GM21360 (cell line): Measurements from ENCODE around the gene ZBTB39.
"Not testable (repeated sequence)": the region's sequence is repeated elsewhere in the genome, so short reads cannot be mapped to it uniquely, and the experiment has no call there.

Experiments
- ATAC-seq: cut with Tn5 transposase; IDR thresholded peaks from one replicate; pipeline ENCODE4 v1.9.1; 2021; ENCODE audit warnings: mild to moderate bottlenecking, moderate library complexity; ENCODE audit not compliant: unreplicated experiment

ZBTB39 gene

GRCh38 chr12:57001448-57001906 lies 4.9 kb downstream of the ZBTB39 start:
- no peak for ATAC-seq

- no peak for ATAC-seq
Measured at GRCh38 chr12:57000393-57000792, 6.0 kb downstream of the ZBTB39 start.

- ATAC-seq, result no peak
Measured at GRCh38 chr12:56999456-56999855, 6.9 kb downstream of the ZBTB39 start.

- ATAC-seq, result peak; percentile 74
Measured at GRCh38 chr12:56998981-56999380, 7.4 kb downstream of the ZBTB39 start.

- no peak for ATAC-seq
Measured at GRCh38 chr12:56998316-56998715, 8.0 kb downstream of the ZBTB39 start.

DNA sequence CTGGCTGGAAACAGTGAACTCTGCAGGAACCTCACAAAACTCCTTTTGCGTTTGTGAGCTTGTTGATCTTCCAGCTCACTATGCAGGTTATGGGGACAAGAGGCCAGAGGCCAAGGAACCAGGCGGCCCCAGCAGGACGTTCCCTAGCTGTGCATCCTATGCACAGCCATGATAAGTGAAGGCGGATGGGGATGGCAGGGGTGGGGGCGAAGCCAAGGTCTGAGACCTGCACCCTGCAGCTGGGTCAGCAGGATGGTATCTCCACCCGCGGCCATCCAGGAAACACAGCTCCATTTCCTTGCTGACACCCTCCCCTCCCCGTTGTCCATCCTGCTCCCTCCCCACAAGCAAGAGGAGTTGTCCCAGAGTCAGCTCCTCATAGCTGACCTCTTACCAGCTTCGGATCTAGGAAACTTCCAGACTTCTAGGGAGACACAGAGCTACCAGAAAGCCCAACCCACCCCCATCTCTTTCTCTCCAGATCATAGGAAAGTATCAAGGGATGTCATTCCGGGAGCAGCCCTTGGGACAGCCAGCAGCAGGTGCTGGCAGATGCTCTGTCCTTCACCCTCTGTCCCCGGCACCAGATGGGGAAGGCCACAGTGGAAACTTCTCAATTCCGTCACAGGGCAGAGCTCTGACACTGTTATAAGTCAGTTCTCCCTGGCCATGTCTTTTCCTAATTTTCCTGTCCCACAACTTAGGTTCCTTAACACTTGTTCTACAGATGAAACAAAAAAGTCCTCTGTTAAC lies 9.4 kb downstream of the ZBTB39 start:
- no peak for ATAC-seq

DNA sequence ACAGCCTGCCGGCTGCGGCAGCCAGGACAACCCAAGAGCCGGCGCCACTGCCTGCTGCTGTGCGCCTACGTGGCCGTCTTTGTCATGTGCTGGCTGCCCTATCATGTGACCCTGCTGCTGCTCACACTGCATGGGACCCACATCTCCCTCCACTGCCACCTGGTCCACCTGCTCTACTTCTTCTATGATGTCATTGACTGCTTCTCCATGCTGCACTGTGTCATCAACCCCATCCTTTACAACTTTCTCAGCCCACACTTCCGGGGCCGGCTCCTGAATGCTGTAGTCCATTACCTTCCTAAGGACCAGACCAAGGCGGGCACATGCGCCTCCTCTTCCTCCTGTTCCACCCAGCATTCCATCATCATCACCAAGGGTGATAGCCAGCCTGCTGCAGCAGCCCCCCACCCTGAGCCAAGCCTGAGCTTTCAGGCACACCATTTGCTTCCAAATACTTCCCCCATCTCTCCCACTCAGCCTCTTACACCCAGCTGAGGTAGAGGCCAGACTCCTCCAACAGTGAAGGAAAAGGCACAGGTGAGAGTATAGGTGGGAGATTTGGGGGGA lies 10.3 kb downstream of the ZBTB39 start:
- ATAC-seq, result no peak

DNA sequence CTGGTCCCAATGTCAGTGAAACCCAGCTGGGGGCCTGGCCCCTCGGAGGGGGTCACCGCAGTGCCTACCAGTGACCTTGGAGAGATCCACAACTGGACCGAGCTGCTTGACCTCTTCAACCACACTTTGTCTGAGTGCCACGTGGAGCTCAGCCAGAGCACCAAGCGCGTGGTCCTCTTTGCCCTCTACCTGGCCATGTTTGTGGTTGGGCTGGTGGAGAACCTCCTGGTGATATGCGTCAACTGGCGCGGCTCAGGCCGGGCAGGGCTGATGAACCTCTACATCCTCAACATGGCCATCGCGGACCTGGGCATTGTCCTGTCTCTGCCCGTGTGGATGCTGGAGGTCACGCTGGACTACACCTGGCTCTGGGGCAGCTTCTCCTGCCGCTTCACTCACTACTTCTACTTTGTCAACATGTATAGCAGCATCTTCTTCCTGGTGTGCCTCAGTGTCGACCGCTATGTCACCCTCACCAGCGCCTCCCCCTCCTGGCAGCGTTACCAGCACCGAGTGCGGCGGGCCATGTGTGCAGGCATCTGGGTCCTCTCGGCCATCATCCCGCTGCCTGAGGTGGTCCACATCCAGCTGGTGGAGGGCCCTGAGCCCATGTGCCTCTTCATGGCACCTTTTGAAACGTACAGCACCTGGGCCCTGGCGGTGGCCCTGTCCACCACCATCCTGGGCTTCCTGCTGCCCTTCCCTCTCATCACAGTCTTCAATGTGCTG lies 11.0 kb downstream of the ZBTB39 start:
- ATAC-seq, result no peak

DNA sequence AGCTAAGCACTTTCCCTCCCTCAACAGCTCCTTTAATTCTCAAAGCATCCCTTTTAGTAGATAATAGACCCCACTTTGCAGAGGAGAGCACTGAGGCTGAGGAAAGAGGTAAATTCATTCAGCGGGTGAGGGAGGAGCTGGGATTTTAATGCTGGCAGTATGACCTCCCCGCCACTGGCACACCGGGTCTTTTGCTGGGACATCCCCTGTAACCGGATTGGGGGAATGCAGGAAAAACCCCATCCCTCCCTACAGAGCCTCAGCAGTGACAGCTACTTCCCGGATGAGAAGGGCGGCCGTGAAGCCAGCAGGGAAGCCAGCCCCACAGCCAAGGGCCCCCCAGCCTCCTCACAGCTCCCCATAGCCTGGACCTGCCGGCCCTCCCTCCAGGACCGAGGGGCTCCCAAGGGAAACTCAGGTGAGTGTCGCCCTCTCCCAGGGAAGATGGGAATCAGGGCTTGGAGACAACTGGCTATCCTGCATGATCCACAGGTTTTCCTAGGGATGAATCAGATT lies 12.1 kb downstream of the ZBTB39 start:
- ATAC-seq, result no peak

DNA sequence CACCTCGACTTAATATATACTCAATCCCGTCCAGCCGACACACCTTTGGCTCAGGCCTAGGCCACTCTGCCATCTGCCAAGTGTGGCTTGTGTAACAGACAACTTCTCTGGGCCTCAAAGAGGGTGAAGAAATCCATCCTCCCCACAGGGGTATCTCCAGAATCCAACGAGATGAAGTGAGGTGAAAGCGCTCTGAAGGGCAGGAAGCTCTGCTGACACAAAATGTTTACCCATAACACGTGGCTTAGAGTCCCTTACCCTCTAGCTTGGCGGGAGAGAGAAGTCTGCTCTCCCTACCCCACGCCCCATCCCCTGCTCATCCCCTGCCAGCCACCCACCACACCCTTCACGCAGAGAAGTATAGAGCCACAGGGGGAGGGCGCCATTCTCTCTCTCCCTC lies 13.0 kb downstream of the ZBTB39 start:
- no peak for ATAC-seq

- ATAC-seq, result no peak
Measured at GRCh38 chr12:56991319-56992246, 14.8 kb downstream of the ZBTB39 start.

DNA sequence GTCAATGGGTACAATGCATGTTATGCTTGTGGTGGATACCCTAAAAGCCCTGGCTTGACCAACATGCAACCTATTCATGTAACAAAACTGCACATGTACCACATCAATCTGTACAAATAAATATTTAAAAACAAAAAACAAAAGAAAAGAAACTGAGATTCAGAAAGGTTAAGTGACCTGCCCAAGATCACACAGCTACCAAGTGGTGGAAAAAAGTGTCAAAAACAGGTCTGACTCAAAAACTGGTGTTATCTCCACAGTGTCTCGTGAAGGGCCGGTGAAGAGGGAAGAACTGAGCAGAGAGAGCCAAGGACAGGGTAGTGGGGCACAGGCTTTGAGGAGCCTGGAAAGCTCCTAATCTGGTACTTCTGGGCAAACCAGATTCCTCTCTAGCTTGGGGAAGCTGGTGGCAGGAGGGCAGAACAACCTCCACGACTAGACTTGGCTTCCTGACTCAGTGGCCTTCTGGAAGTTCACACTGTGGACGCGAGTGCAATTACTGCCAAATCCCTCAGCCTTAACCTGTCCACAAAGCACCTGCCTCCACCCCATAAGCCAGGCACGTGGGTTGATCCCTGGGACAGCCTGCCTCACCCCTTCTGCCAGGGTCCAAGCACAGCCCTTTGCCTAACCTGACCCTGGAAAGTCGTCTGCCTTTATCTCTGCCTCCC lies 15.6 kb downstream of the ZBTB39 start:
- no peak for ATAC-seq

DNA sequence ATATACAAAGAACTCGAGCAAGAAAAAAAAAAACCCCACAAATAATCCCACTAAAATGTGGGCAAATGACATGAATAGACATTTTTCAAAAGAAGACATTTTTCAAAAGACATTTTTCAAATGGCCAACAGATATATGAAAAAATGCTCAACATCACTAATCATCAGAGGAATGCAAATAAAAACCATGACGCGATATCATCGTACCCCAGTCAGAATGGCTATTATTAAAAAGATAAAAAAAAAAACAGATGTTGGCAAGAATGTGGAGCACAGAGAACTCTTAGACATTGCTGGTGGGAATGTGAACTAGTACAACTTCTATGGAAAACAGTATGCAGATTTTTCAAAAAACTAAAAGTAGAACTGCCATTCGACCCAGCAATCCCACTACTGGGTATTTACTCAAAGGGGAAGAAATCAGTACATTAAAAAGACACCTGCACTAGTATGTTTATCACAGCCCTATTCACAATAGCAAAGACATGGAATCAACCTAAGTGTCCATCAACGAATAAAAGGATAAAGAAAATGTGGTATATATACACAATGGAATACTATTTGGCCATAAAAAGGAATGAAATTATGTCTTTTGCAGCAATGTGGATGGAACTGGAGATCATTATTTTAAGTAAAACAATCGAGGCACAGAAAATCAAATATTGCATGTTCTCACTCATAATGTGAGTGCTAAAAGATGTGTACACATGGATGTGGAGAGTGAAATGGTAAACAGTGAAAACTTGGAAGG lies 16.3 kb downstream of the ZBTB39 start:
- ATAC-seq, result no peak

DNA sequence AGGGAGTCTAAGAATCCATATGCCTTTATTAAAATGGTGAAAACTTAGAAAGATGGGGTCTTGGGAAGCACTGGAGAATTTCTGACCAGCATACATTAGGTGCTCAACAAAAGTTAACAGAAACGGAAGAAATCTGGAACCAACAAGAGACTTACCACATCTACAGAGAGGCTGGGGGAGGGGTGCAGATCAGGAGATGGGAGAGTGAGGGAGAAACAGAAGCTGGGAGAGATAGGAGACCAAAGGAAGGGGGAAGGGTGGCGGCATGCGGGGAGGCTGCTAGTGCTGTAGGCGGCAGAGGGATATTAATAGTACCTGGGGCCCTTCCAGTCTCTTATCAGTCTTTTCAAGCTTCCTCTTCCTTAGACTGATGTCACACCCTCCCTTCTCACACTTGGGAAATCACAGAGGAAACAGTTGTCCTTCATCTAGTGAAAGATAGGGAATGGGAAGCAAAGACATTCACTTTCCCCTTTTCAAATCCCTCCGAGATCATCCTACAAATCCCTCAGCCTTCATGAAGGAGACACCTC lies 18.1 kb downstream of the ZBTB39 start:
- ATAC-seq, result no peak

- no peak for ATAC-seq
Measured at GRCh38 chr12:56987551-56988053, 18.7 kb downstream of the ZBTB39 start.

- ATAC-seq, result no peak
Measured at GRCh38 chr12:56987011-56987410, 19.3 kb downstream of the ZBTB39 start.

- not testable (repeated sequence) for ATAC-seq
Measured at GRCh38 chr12:56985714-56986113, 20.6 kb downstream of the ZBTB39 start.

- no peak for ATAC-seq
Measured at GRCh38 chr12:56983386-56983785, 23.0 kb downstream of the ZBTB39 start.
